Transverse colon (tissue), 3 donors: ENCODE results near the gene APOA1.

Experiments
- CTCF ChIP-seq, 5 experiments: fragments of 200-600 bp in 3 of 5; fragments of 450-650 bp in 2 of 5; sonication (generic) in 3 of 5; IDR thresholded peaks; 1 replicate in 2 of 5; 2 replicates in 3 of 5; pipeline ENCODE4 v1.5.1; 2016 to 2017; ENCODE audit warnings: antibody characterized with exemption in 5 of 5, inconsistent platforms in 3 of 5, mild to moderate bottlenecking in 2 of 5, moderate library complexity in 1 of 5
- POLR2A ChIP-seq: fragments of 450-650 bp; IDR thresholded peaks from one replicate; pipeline ENCODE4 v1.6.1; 2016; ENCODE audit warnings: antibody characterized with exemption, mild to moderate bottlenecking, moderate library complexity

- TF ChIP-seq CTCF (IDR thresholded peaks at IDR 0.05) (no peak), POLR2A (no peak)
Measured at GRCh38 chr11:116835042-116835772, 2.2 kb downstream of the APOA1 start.
